Epithelial cell of esophagus (primary cell): ENCODE results near the gene PAFAH2.

Source experiments
- DNase-seq: peaks from one replicate; pipeline ENCODE4 v3.0.0; 2010; ENCODE audit warnings: low read depth
- H3K4me3 ChIP-seq: 2 replicates; pipeline ENCODE4 v1.5.1; 2011; ENCODE audit warnings: mild to moderate bottlenecking, low read length, control low read depth
- TF ChIP-seq, protein P1 (sequence below): IDR thresholded peaks from 2 replicates; pipeline ENCODE4 v1.5.1; 2011; ENCODE audit warnings: low read depth, mild to moderate bottlenecking, low read length, control low read depth, inconsistent platforms; ENCODE audit not compliant: insufficient read depth; ENCODE audit errors: missing control alignments

Gene PAFAH2

DNA sequence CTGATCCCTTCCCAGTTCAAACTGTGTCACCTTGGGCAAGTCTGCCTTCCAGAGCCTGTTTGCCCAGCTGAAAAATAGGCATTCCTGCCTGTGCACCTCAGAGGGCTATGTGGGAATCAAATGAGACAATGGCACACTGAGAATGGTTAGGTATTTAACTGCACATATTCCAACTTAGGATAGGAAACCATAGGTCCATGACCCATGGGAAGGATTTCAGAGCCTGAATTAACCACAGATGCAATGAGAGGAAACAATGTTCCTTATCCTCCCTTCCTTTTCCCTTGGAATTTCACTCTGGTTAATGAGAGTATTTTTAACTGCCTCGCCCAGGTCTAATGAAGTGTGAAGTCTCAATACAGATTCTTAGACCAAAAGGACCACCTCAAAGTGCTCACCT, 12.7 kb downstream of the PAFAH2 start:
- no peak for DNase-seq
- TF ChIP-seq, protein P1, sequence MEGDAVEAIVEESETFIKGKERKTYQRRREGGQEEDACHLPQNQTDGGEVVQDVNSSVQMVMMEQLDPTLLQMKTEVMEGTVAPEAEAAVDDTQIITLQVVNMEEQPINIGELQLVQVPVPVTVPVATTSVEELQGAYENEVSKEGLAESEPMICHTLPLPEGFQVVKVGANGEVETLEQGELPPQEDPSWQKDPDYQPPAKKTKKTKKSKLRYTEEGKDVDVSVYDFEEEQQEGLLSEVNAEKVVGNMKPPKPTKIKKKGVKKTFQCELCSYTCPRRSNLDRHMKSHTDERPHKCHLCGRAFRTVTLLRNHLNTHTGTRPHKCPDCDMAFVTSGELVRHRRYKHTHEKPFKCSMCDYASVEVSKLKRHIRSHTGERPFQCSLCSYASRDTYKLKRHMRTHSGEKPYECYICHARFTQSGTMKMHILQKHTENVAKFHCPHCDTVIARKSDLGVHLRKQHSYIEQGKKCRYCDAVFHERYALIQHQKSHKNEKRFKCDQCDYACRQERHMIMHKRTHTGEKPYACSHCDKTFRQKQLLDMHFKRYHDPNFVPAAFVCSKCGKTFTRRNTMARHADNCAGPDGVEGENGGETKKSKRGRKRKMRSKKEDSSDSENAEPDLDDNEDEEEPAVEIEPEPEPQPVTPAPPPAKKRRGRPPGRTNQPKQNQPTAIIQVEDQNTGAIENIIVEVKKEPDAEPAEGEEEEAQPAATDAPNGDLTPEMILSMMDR, result no peak
- no peak overlapping the region for H3K4me3 ChIP-seq

GRCh38 chr1:25979210-25979609, 18.7 kb downstream of the PAFAH2 start:
- TF ChIP-seq, protein P1, result no peak
- DNase-seq, result no peak

DNA sequence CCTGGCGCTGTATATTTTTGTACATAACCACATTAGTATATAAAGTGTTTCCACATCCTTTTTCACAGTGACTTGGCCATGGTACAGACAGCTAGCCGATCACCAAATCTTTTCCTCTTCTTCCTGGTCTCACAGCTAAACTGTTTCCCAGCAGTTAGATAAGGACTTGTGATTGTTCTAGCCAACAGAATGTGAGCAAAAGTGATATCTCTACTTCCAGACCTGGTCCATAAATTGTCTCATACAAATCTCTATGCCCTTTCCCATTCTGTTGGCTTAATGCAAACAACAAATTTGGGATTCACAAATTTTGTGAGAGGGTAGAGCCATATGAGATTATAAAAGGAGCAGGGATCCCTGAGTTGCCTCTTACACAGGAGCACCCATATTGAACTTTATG, 19.5 kb downstream of the PAFAH2 start:
- DNase-seq, result no peak
- H3K4me3 ChIP-seq, result no peak overlapping the region
- TF ChIP-seq, protein P1, result no peak

More at GRCh38 chr1:25979210-25979609, 18.7 kb downstream of the PAFAH2 start:
- no peak overlapping the region for H3K4me3 ChIP-seq

- no peak overlapping the region for H3K4me3 ChIP-seq
- TF ChIP-seq, protein P1, result no peak
- no peak for DNase-seq
These were observed 20.1 kb downstream of the PAFAH2 start for GRCh38 chr1:25977801-25978200.

GRCh38 chr1:25973610-25974321, 24.1 kb downstream of the PAFAH2 start:
- no peak for DNase-seq
- TF ChIP-seq, protein P1, result no peak
- no peak overlapping the region for H3K4me3 ChIP-seq

DNA sequence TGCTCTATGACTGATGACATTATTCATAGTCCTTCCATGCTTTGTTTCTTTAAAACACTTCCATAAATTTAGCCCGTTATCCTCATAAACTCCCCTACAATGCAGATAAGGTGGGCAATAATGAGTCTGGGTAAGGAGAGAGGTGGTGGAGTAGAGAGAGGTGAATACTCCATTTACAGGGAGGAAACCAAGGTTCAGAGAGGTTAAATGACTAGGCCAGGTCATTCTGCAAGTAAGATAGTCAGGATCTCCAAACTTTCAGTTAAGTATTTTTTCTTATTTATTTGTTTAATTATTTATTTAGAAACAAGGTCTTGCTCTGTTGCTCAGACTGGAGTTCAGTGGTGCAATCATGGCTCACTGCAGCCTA, 26.1 kb downstream of the PAFAH2 start:
- no peak overlapping the region for H3K4me3 ChIP-seq
- no peak for DNase-seq
- TF ChIP-seq, protein P1, result no peak
